ENCODE data around the gene ZNF654.

GRCh38 chr3:88058581-88059379 lies at the start of gene ZNF654, which contains the start of gene CGGBP1:
- no peak for TF ChIP-seq CTCF (conservative IDR thresholded peaks at IDR 0.05; ENCODE audit: low read depth, low read length)
- TF ChIP-seq EZH2 (IDR thresholded peaks at IDR 0.05; ENCODE audit: low read length, unreplicated experiment): no peak
- TF ChIP-seq EZH2phosphoT487 (IDR thresholded peaks at IDR 0.05; ENCODE audit: borderline replicate concordance, low read length): no peak

Data from PC-3 (cell line).